Nephron progenitor cell (in vitro differentiated cells): Measurements from ENCODE around the gene KRTCAP2.
A peak's percentile ranks its signal among the peaks of the same experiment; 100 is the strongest.

Experiments
- DNase-seq: peaks from one replicate; pipeline ENCODE4 v3.0.0; 2021
- H3K27ac Mint-ChIP-seq: 2 replicates; pipeline ENCODE4 v1.8.0; 2021; ENCODE audit warnings: mild to moderate bottlenecking, moderate library complexity, mixed read lengths
- H3K27me3 Mint-ChIP-seq: 2 replicates; pipeline ENCODE4 v1.8.0; 2021; ENCODE audit warnings: mild to moderate bottlenecking, low read depth, mixed read lengths; ENCODE audit not compliant: poor library complexity
- H3K36me3 Mint-ChIP-seq: 2 replicates; pipeline ENCODE4 v1.8.0; 2021; ENCODE audit warnings: low read depth, mixed read lengths
- H3K4me1 Mint-ChIP-seq: 2 replicates; pipeline ENCODE4 v1.8.0; 2021; ENCODE audit warnings: mixed read lengths
- H3K4me3 Mint-ChIP-seq: 2 replicates; pipeline ENCODE4 v1.8.0; 2021; ENCODE audit warnings: mild to moderate bottlenecking, moderate library complexity, mixed read lengths
- H3K9me3 Mint-ChIP-seq: 2 replicates; pipeline ENCODE4 v1.8.0; 2021; ENCODE audit warnings: mild to moderate bottlenecking, moderate library complexity, mixed read lengths
- CTCF ChIP-seq: fragments of 200-600 bp; sonication (generic); IDR thresholded peaks from 2 replicates; pipeline ENCODE4 v1.5.0; 2021; ENCODE audit warnings: antibody characterized with exemption

The KRTCAP2 gene

GRCh38 chr1:155205969-155206593 lies 33.0 kb upstream of the KRTCAP2 start:
- TF ChIP-seq CTCF = no peak
- H3K27me3 Mint-ChIP-seq = no peaks in the 10 kb centered on the region
- H3K36me3 Mint-ChIP-seq = peaks cover 5% of the 10 kb centered on the region
- peak overlapping the region; percentile 47 for H3K4me3 Mint-ChIP-seq
- H3K27ac Mint-ChIP-seq = no peak overlapping the region
- no peak for DNase-seq
- peaks cover 39% of the 10 kb centered on the region for H3K4me1 Mint-ChIP-seq
- H3K9me3 Mint-ChIP-seq = no peaks in the 10 kb centered on the region

- Mint-ChIP-seq H3K4me1 (peaks cover 33% of the 10 kb centered on the region), H3K4me3 (no peak overlapping the region), H3K27ac (no peak overlapping the region), H3K36me3 (peaks cover 10% of the 10 kb centered on the region), H3K9me3 (no peaks in the 10 kb centered on the region), H3K27me3 (no peaks in the 10 kb centered on the region)
- TF ChIP-seq CTCF = no peak
- no peak for DNase-seq
Observed at GRCh38 chr1:155205035-155205434, 31.9 kb upstream of the KRTCAP2 start.

- H3K4me1 Mint-ChIP-seq = peaks cover 20% of the 10 kb centered on the region
- no peak for TF ChIP-seq CTCF
Observed at GRCh38 chr1:155202731-155203515, 29.8 kb upstream of the KRTCAP2 start.

GRCh38 chr1:155202198-155202597 lies 29.1 kb upstream of the KRTCAP2 start:
- H3K27me3 Mint-ChIP-seq = no peaks in the 10 kb centered on the region
- peak overlapping the region; percentile 79 for H3K27ac Mint-ChIP-seq
- peaks cover 27% of the 10 kb centered on the region for H3K36me3 Mint-ChIP-seq
- no peak for DNase-seq
- H3K4me3 Mint-ChIP-seq = no peak overlapping the region
- H3K4me1 Mint-ChIP-seq = peaks cover 14% of the 10 kb centered on the region
- TF ChIP-seq CTCF = no peak
- no peaks in the 10 kb centered on the region for H3K9me3 Mint-ChIP-seq

More at GRCh38 chr1:155202731-155203515, 29.8 kb upstream of the KRTCAP2 start:
- Mint-ChIP-seq H3K27me3 (no peaks in the 10 kb centered on the region), H3K27ac (peak overlapping the region; percentile 79), H3K36me3 (peaks cover 21% of the 10 kb centered on the region), H3K4me3 (no peak overlapping the region), H3K9me3 (no peaks in the 10 kb centered on the region)
- no peak for DNase-seq

- peaks cover 36% of the 10 kb centered on the region for H3K36me3 Mint-ChIP-seq
Observed at GRCh38 chr1:155200920-155201319, 27.8 kb upstream of the KRTCAP2 start.

More at GRCh38 chr1:155200920-155201319, 27.8 kb upstream of the KRTCAP2 start:
- H3K27me3 Mint-ChIP-seq = no peaks in the 10 kb centered on the region
- peaks cover 14% of the 10 kb centered on the region for H3K4me1 Mint-ChIP-seq
- H3K4me3 Mint-ChIP-seq = no peak overlapping the region
- no peaks in the 10 kb centered on the region for H3K9me3 Mint-ChIP-seq
- no peak for DNase-seq
- no peak for TF ChIP-seq CTCF
- H3K27ac Mint-ChIP-seq = no peak overlapping the region
